SK-N-MC (cell line): Measurements from ENCODE around the gene DUSP2.

ENCODE experiments used
- DNase-seq: peaks from one replicate; pipeline ENCODE4 v3.0.0-alpha.2; 2011; ENCODE audit warnings: low read depth, low spot score
- H3K27ac ChIP-seq: fragments of 200-600 bp; sonication (generic); 2 replicates; pipeline ENCODE4 v1.5.1; 2016; ENCODE audit warnings: mixed run types
- H3K36me3 ChIP-seq: fragments of 200-600 bp; sonication (generic); 2 replicates; pipeline ENCODE4 v1.6.1; 2017; ENCODE audit warnings: antibody characterized with exemption, low read length, mixed read lengths; ENCODE audit not compliant: insufficient read depth
- H3K4me3 ChIP-seq: fragments of 200-600 bp; sonication (generic); 2 replicates; pipeline ENCODE4 v1.5.1; 2016
- H3K9ac ChIP-seq: fragments of 200-600 bp; sonication (generic); 2 replicates; pipeline ENCODE4 v1.8.0; 2017; ENCODE audit warnings: mixed run types, mixed read lengths; ENCODE audit not compliant: insufficient read length
- H3K9me3 ChIP-seq: fragments of 200-600 bp; sonication (generic); 2 replicates; pipeline ENCODE4 v1.6.1; 2017; ENCODE audit warnings: low read depth, mild to moderate bottlenecking, antibody characterized with exemption, low read length, moderate library complexity, mixed read lengths
- EZH2 ChIP-seq: fragments of 200-600 bp; sonication (generic); IDR thresholded peaks from one replicate; pipeline ENCODE4 v1.6.1; 2017; ENCODE audit warnings: antibody characterized with exemption
- FOXP2 ChIP-seq: optimal IDR thresholded peaks from 2 replicates; pipeline ENCODE3; 2011; ENCODE audit warnings: mild to moderate bottlenecking, moderate library complexity; ENCODE audit not compliant: insufficient read depth; ENCODE audit errors: extremely low read length, control extremely low read depth
- POLR2AphosphoS5 ChIP-seq: IDR thresholded peaks from 2 replicates; pipeline ENCODE4 v1.6.1; 2012; ENCODE audit warnings: mild to moderate bottlenecking, low read depth, low read length, borderline replicate concordance

The DUSP2 gene

GRCh38 chr2:96109931-96110511, 35.2 kb downstream of the DUSP2 start:
- no peak overlapping the region for H3K27ac ChIP-seq
- no peak overlapping the region for H3K9ac ChIP-seq
- H3K4me3 ChIP-seq, result no peak overlapping the region
- no peaks in the 10 kb centered on the region for H3K9me3 ChIP-seq
- TF ChIP-seq EZH2 (no peak), FOXP2 (no peak), POLR2AphosphoS5 (no peak)
- H3K36me3 ChIP-seq, result no peaks in the 10 kb centered on the region
- DNase-seq, result no peak

- DNase-seq, result no peak
- H3K36me3 ChIP-seq, result no peaks in the 10 kb centered on the region
- no peaks in the 10 kb centered on the region for H3K9me3 ChIP-seq
- TF ChIP-seq POLR2AphosphoS5 (no peak), EZH2 (no peak), FOXP2 (no peak)
- no peak overlapping the region for H3K27ac ChIP-seq
- H3K9ac ChIP-seq, result no peak overlapping the region
- no peak overlapping the region for H3K4me3 ChIP-seq
Observed at GRCh38 chr2:96109361-96109680, 35.9 kb downstream of the DUSP2 start.

DNA sequence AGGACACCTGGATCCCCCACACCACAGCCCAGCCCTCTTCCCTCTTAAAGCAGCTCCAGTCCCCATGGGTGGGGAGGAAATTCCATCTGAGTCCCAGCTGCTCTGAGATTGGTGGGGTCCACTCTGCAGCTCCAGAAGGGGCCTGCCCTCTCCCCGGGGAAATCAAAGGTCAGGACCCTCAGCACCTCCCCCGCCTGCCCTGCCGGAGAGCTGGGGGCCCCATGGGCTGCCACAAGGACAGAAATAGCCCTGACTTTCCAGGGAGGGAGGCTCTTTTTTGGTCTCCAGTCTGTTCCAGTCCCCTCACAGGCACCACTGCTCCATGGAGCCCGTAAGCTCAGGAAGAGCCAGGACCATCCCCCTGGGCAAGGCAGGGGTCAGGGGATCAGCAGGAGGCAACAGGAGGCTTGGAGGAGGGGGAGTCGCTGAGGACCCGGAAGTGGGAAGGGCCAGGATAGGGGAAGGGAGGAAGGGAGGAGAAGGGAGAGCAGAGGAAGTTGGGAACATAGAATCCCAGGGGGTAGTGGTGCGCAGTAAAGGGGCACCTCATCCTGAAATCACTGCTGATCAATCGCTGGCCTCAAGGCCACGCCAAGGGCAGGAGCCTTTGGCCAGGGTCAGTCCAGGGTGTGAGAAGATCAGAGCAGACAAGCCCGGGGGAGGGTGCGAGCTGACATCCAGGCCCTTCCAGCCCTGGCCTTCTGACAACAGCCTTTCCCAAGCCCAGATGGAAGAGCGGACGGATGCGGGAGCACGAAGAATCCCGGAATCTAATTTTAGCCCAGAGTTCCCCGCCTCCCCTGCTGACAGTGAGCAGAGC, 36.5 kb downstream of the DUSP2 start:
- H3K4me3 ChIP-seq, result no peak overlapping the region
- no peaks in the 10 kb centered on the region for H3K9me3 ChIP-seq
- no peak for DNase-seq
- H3K36me3 ChIP-seq, result no peaks in the 10 kb centered on the region
- TF ChIP-seq EZH2 (no peak), FOXP2 (no peak), POLR2AphosphoS5 (no peak)
- H3K27ac ChIP-seq, result no peak overlapping the region
- no peak overlapping the region for H3K9ac ChIP-seq

DNA sequence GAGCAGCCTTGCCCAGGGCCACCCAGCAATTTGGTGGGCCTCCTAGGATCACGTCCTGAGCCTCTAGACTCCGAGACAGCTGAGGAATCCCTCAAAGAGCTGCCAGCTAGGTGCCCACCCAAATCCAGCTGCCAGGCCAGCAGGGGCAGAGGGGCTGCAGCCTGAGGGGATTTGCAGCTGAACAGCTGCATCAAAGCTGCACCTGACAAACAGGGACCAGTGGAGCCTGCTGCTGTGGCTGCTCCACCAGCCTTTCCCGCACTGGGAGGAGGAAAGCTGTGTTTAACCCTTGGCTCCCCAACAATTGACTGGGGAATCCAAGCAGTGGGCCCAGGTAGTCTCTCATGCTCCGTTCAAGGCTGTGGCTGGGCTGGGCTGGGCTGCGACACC, 37.1 kb downstream of the DUSP2 start:
- H3K4me3 ChIP-seq, result no peak overlapping the region
- H3K9ac ChIP-seq, result no peak overlapping the region
- no peak for TF ChIP-seq FOXP2
- no peak for TF ChIP-seq POLR2AphosphoS5
- TF ChIP-seq EZH2, result no peak
- DNase-seq, result no peak
- H3K27ac ChIP-seq, result no peak overlapping the region
- no peaks in the 10 kb centered on the region for H3K36me3 ChIP-seq
- H3K9me3 ChIP-seq, result no peaks in the 10 kb centered on the region

- no peak overlapping the region for H3K4me3 ChIP-seq
- DNase-seq, result no peak
- no peak overlapping the region for H3K9ac ChIP-seq
- no peaks in the 10 kb centered on the region for H3K9me3 ChIP-seq
- no peak overlapping the region for H3K27ac ChIP-seq
- TF ChIP-seq EZH2, result no peak
- no peak for TF ChIP-seq POLR2AphosphoS5
- TF ChIP-seq FOXP2, result no peak
- no peaks in the 10 kb centered on the region for H3K36me3 ChIP-seq
Observed at GRCh38 chr2:96107708-96108065, 37.6 kb downstream of the DUSP2 start.

GRCh38 chr2:96106991-96107707, 38.1 kb downstream of the DUSP2 start:
- TF ChIP-seq FOXP2, result no peak
- Histone ChIP-seq H3K27ac (no peak overlapping the region), H3K4me3 (no peak overlapping the region), H3K9me3 (no peaks in the 10 kb centered on the region), H3K36me3 (no peaks in the 10 kb centered on the region), H3K9ac (no peak overlapping the region)
- no peak for DNase-seq

DNA sequence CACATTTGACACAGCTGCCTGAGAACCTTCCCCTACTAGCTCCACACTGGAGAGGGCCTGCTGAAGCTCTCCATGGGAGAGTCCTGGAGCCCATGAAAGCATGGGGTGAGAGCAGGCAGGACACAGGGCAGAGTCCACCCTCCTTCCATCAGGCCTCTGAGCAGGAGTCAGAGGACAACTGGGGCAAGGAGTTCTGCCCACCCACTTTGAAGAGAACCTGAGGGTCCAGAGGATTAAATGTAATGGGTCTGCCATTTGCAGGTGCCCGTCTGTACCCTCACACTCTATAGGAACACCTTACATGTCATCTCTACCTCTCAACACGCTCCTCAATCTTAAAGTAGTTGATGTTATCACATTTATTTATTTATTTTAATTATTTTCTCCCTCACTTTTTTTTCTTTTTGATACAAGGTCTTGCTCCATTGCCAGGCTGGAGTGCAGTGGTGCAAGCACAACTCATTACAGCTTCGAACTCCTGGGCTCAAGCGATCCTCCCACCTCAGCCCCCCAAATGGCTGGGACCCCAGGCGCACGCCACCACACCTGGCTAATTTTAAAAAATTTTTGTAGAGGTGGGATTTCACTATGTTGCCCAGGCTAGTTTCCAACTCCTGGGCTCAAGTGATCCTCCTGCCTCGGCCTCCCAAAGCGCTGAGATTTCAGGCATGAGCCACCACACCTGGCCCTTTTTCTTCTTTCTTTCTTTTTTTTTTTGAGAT, 39.1 kb downstream of the DUSP2 start:
- Histone ChIP-seq H3K9me3 (no peaks in the 10 kb centered on the region), H3K27ac (no peak overlapping the region), H3K4me3 (no peak overlapping the region), H3K9ac (no peak overlapping the region), H3K36me3 (no peaks in the 10 kb centered on the region)
- no peak for DNase-seq
- TF ChIP-seq EZH2, result no peak

DNA sequence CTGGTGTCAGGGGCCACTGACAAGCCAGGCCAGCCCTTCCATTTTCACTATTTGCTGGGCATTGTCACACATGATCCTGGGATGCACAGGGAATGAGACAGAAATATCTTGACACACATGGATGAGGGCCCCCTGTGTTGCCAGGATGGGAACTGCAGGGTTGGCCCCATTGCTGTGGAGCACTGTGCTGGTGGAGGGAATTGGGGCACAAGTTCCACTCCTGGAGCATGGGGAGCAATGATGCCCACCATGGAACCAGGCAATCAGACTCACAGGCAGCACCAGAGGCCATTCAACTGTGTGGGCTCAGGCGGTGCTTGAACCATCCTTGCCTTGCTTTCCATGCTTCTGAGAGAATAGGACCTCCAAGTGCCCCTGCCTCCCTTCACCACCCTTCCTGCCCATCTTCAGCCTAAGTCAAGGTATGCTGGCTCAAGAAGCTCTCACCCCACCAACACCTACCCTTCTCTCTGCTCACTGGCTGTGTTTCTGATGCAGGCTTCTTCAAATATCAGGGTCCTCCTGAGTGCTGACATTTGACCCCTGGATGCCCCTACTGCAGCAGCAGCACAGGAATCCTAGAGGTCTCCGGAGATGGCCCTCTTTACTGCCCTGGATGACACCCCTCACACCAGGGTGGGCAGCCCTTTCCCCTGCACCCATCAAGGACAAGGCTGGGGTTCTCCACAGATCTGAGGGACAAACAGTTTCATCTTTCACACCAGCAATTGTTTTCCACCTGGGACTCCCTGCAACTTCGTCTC, 39.9 kb downstream of the DUSP2 start:
- no peak for DNase-seq
- H3K9me3 ChIP-seq, result no peaks in the 10 kb centered on the region
- no peak overlapping the region for H3K4me3 ChIP-seq
- no peaks in the 10 kb centered on the region for H3K36me3 ChIP-seq
- no peak overlapping the region for H3K27ac ChIP-seq
- TF ChIP-seq EZH2 (no peak), FOXP2 (no peak), POLR2AphosphoS5 (no peak)
- H3K9ac ChIP-seq, result no peak overlapping the region
